Activated T-cell treated with anti-CD3 and anti-CD28 coated beads for 4 hours (primary cell): ENCODE results near the gene RTN4RL1.

ENCODE experiments used
- DNase-seq: peaks from one replicate; pipeline ENCODE4 v3.0.0-alpha.2; 2020

The RTN4RL1 gene

DNA sequence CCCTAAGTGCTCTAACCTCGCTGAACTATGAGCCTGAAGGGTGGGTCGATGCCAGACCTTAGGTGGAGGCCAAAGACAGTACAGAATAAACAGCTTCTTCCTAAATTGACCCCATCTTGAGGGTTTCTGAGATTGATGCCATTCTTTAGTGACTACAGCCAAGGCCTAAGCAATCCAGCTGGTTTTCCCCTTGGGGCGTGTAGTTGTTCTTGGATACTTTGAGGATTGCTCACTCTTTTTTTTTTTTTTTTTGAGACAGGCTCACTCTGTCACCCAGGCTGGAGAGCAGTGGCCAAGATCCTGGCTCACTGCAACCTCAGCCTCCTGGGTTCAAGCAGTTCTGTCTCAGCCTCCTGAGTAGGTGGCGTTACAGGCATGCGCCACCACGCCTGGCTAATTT lies 18.7 kb upstream of the RTN4RL1 start:
- no peak for DNase-seq

DNA sequence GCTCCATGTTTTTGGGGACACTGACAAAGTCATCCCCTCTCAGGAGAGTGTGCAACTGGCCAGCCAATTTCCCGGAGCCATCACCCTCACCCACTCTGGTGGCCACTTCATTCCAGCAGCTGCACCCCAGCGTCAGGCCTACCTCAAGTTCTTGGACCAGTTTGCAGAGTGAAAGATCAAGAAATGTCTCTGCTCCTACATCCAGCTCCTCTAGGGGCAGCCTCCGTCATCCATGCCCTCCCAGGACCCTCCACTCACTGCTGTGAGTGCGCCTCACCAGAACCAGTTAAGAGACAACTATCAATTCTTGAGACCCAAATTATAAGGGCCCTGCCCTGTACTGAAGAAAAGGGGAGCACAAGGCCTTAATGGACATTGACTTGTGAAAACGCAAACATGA lies 17.8 kb upstream of the RTN4RL1 start:
- no peak for DNase-seq

DNA sequence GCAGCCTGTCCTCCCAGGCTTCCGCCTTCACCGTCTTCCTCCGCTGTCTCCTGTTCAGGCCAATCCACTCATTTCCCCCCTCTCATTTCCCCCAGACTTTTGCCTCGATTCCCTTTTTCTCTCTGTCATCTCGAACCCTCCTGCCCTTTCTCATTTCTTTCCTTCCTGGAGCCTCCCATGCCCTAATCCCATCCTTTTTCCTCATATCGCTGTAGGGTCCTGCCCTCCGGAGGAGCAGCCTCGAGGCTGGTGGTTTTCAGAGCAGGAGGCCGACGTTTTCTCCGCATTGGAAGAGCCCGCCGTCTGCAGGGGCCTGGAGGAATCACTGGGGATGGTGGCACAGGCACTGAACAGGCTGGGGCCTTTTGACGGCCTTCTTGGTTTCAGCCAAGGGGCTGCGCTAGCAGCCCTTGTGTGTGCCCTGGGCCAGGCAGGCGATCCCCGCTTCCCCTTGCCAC lies 17.3 kb upstream of the RTN4RL1 start:
- no peak for DNase-seq

DNA sequence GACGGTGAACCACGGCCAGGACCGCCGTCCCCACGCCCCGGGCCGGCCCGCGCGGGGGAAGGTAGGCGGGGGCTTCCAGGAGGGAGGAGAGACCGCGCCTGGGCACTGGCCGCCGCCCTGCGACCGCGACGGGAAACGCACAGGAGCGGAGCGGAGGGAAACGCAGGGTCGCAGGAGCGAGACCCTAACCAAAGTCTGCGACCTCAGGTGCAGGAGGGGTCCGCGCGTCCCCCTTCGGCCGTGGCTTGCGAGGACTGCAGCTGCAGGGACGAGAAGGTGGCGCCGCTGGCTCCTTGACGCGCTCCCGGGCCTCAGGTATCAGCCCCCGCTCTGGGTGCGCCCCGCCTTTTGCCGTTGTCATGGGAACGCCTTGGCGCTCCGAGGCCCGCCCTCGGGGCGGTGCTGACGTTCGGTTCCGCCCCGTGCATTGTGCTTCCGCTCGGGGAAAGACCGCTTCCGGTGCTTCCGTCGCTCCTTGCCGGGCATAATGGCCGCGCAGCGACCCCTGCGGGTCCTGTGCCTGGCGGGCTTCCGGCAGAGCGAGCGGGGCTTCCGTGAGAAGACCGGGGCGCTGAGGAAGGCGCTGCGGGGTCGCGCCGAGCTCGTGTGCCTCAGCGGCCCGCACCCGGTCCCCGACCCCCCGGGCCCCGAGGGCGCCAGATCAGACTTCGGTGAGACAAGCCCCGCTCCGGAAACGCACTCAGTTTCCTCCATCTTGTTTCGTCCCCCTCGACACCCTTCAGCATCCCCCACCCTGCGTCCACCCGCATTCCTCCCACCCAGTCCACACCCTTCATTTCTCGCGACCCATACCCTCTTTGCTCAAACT lies 16.6 kb upstream of the RTN4RL1 start, which contains the start of gene OVCA2:
Gene OVCA2, plus strand, starts transcription at position 462 of the 829 bp plus-strand sequence. Its CDS starts 26 bp downstream, at position 488.
- peak; percentile 97 for DNase-seq

DNA sequence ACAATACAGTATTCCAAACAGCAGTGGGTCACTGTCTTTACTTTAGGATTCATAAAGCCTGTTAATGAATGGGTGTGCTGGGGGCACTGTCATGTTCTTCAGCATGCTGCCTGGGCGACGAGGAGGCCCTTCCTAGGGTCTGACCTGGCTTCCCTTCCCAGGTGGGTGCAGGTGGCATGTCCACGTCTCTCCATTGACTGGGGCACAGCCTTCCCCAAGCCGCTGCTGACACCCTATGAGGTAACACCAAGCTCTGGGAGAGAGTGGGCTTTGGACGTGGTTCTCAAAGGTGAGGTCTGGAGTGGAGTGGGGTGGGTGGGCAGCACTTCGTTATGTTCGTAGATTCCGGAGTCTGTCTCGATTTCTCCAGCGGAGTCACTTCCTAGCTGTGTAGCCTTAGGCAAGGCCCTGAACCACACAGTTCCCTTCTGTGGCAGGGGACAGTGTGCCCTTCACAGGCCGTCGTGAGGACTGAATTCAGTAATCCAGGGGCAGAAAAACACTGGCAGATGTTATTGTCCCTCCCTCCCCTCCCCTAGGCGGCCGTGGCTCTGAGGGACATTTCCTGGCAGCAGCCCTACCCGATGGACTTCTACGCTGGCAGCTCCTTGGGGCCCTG lies 15.9 kb upstream of the RTN4RL1 start:
- DNase-seq: no peak

DNA sequence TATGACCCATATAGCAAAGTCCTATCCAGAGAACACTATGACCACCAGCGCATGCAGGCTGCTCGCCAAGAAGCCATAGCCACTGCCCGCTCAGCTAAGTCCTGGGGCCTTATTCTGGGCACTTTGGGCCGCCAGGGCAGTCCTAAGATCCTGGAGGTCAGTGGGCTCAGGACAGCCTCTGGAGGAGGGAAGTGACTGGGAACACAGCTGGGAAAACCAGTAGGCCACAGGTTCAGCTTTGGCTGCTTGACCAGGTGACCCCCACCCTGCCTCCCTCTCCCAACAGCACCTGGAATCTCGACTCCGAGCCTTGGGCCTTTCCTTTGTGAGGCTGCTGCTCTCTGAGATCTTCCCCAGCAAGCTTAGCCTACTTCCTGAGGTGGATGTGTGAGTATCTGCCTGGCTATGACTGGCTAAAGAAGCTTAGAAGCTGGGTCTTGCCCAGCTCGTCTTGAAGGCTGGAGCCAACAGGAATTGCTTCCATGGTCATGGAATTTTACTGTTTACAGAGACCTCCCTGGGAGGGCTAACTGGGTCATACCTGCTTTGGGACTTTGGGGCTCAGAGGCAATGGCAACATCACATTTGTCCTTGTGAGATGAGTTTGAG lies 15.2 kb upstream of the RTN4RL1 start:
- DNase-seq: no peak

DNA sequence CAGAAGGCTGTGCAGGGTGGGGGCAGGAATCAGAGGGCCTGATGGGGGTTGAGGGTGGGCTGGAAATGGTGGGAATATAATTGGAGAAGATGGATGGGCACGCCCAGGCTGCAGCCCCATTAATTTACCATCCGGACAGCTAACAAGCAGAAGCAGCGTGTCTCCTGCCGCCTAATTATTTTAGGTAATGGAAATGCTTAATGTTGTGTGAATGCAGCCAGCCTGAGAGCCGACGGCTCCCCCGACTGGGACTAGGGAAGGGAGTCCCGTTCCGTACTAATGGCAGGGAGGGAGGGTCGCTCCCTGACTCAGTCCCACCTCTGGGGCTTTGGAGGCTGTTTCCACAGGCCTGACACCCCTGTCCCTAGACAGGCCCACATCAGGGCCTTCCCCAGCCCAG lies 12.0 kb upstream of the RTN4RL1 start:
- no peak for DNase-seq

DNA sequence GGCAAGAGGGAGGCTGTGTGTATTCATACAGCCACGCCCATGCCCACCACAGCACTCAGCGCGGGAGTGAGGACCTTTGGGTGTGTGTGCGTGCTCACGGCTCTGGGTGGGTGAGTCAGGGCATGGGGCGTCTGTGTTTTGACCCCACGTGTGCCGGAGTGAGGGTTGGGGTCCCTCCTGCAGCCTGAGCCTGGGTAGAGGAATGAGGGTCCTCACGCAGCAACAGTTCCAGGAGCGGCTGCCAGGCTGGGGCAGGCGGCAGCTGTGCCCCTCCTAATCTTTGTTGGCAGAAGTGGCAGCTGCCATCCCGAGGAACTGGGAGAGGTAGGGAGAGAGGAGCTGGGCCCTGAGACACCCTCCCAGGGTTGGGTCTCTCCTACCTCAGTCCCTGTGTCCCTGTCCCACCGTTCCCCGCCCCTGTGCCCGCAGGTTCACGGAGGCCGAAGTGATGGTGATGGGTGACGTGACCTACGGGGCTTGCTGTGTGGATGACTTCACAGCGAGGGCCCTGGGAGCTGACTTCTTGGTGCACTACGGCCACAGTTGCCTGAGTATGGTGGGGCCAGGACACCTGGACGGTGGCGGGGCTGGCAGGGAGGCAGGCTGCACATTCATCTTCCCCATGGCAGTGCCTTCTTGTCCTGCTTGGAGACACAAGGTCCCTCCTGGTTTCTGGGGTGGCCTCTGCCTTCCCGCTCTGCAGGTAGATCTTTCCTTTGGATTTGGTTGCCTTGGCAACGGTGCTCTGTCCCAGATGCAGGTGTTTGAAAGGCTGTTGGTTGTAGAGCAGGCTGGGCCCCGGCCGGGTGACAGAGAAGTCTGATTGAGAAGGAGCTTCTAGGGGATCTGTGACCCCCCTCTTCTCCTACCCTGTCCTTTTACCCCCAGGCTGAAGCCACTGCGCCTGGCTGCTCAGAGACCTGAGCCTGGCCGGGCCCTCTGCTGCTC lies 10.7 kb upstream of the RTN4RL1 start:
- no peak for DNase-seq

DNA sequence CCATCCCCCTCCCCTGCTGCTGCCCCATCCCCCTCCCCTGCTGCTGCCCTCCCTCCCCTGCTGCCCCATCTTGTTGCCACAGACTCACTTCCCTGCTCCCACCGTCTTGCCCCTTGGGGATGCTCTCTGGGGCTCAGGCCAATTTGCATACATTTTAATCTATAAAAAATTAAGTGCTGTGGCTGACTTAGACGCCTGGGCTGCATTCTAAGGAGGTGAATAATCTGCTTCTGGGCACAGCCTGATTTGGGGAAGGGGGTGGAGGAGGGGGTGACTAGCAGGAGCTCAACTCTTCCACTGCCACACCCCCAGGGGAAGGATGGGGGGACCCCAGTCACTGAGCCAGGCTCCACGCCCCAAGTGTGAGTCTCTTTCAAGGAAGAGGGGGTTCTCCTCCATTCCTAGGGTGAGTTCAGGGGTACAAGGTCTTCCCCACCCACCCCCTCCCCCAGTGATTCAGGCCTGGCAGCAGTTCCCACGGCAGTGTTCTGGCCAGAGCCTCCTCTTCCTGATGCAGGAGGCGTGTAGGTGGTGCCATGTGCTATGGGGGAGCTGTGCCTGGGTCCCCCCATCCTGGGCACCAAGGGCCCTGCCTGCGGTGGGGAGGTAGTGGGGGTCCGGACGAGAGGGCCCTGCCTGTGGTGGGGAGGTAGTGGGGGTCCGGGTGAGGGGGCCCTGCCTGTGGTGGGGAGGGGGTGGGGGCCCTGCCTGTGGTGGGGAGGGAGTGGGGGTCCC lies 9.8 kb upstream of the RTN4RL1 start:
- DNase-seq: no peak

DNA sequence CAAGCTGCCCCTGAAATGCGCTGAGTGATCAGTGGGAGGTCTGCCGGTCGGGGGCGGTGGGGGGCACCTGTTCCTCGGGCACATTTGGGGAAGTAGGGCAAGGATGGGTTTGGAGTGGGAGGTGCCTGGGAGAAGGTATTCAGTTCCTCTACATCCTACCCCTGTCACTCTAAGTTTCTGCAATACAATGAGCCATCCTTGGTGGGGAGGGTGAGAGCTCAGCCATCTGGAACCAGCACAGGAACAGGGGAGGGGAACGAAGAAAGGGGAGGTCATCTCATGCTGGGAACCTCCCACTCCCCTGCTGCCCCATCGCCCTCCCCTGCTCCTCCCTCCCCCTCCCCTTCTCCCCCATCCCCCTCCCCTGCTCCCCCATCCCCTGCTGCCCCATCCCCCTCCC lies 9.0 kb upstream of the RTN4RL1 start:
- no peak for DNase-seq

DNA sequence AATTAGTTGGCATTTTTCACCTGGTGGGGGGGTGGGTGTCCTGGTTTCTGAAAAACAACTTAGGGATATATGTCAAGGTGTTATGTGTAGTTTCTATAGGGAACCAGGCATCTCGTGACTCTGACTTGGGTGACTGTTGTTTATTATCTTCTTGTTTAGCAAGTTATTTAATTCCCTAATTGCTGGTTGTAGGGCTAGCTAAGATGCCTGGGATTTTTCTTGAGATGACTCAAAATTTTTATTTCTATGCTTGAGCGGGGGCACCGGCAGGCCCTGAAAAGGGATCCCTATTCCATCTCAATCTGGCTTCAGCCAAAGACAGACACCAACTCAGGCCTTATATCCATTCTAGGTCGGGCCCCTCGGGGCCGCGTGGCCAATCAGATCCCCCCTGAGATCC lies 8.0 kb upstream of the RTN4RL1 start:
- no peak for DNase-seq

DNA sequence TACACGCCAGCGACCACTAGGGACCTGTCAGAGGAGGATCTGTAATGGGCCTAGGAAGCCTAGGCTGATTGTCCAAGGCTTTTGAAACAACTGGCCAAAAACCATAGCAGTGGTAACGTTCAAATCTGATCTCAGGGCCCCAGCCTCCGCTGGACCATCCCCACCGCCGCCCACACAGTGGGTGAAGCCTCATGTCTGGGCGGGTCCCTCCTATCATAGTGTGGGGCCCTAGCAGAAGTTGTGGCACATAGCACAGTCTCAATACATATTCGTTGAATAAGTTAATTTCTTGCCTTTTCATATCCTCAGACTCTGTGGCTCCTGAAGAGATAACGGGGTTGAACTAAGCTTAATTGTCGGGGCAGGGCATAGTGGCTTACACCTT lies 5.6 kb upstream of the RTN4RL1 start:
- DNase-seq: peak; percentile 35

DNA sequence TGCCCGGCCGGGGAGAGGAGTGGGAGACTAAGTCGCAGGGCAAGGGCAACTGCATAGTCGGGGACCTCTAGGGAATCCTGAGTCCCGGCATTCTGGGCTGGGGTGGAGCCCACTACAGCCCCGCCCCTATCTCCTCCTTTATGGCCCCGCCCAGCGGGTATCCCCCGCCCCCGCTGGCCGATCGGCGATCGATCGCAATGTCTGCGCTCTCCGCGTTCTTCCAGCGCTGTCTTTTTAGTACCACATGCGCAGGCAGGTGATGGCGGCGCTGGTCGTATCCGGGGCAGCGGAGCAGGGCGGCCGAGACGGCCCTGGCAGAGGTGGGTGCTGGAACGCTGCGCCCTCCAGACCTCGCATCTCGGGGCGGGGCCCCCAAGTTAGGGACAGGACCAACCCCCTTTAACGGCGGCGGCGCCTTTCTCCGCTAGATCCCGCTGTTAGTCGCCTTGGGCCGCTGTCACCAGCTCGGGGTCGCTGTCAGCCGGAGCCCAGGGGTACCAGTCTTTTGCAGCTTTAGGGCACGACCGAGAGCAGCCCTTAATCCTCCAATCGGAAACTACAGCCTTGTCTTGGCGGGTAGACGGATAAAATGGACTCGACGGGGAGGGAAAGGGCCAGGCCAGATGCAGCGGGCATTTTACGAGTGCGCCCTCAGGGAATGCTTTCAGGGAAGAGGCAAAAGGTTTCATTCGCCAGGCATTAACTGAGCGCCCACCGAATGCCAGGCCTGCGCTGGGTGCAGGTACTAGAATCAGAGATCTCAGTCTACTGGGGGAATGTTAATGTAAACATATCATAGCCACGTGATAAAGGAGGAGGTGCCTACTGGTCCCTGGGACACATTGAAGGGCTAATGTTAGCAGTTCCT lies 5.0 kb upstream of the RTN4RL1 start, which contains the start of gene DPH1:
Gene DPH1, plus strand, starts transcription at position 243 of the 868 bp plus-strand sequence. Its CDS starts 17 bp downstream, at position 260.
- peak; percentile 86 for DNase-seq

DNA sequence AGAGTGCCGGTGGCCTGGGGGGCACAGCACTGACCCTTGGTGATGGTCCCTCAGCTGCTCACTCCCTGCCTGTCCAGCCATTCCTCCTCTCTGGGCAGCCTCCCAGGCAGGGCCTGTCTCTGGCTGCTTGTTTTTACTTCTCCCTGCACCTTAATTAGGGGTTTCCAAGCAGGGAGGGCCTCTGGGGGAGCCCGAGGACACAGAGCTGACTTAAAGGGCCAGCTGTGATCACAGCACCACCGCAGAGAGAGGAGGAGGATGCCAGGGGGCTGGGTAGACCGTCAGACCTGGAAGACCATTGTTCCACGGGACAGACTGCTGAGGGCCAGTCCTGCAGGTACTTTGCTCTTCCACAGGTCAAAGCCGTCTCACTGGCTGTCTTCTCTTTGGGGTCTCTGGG lies 3.6 kb upstream of the RTN4RL1 start:
- DNase-seq: no peak

DNA sequence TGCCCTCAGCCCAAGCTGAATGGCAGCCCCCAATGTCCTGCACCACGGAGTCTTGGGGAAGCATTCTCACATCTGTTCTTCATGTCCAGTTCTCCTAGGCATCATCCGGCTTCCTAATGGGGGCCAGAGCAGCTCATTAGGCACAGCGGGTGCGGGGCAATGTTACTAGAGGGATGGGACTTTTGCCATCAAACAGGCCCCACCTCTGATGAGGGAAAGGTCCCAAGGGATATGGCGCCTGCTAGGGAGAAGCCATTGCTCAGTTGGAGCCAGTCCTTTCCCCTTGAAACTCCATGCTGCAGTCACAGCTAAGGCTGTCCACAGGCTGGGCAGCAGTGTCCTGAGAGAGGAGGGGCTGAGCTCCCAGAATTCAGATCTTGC lies 3.1 kb upstream of the RTN4RL1 start:
- no peak for DNase-seq

DNA sequence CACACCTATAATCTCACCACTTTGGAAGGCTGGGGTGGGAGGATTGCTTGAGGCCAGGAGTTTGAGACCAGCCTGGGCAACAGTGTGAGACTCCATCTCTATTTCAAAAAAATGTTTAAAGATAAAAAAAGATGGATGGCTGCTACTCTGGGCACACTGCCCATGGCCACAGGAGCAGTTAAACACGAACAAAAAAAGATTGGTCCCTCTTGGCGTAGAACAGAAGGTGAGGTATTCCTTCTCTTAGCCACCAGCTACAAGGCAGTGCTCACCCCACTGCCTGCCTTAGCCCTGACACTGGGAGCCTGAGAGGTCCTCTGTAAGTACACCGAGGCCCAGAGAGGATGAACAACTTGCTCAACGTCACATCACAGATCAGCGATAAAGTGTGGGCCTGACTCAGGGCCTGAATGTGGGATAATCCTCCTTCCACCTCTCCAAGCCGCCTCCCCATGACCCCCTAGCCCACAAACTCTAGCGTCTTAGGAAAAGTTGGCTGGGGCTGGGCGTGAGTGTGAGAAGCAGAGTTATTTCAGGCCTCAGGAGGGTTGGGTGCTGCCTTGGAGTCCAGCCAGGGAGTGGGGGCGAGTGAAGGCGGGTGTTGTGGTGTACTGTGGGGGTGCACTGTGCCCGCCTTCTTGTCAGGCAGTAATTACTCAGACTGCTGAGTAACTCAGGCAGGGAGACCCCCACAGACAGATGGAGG lies 2.5 kb upstream of the RTN4RL1 start:
- no peak for DNase-seq

DNA sequence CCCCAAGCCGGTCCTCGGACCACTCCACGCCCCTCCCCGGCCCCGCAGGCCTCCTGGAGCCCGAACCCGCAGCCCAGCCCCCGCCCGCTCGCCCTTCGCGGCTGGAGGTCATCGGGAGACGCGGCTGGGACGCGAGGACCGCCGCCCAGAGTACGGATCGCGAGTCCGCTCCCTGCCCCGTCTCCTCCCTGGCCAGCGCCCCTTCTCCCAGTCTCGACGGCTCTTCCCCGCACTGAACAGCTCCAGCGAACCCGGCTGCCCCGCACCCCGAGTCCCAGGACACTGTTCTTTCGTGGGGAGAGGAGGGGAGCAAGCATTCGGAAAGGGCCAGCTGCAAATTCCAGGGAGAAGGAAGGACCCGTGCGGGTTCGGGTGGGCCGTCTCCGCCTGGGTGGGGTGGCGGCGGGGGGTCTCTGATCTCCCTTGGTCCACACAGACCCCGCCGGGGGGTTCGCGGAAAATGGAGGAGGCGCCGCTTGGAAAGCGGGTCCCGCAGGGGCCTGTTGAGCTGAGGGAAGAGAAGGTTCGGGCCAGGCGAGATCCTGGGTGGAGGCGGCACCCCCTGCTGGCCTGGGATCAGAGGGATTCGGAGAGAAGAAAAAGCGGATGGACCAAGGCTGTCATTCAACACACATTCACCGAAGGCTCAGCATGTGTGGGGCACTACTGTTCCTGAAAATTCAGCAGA lies 632 bp upstream of the RTN4RL1 start:
- no peak for DNase-seq

DNA sequence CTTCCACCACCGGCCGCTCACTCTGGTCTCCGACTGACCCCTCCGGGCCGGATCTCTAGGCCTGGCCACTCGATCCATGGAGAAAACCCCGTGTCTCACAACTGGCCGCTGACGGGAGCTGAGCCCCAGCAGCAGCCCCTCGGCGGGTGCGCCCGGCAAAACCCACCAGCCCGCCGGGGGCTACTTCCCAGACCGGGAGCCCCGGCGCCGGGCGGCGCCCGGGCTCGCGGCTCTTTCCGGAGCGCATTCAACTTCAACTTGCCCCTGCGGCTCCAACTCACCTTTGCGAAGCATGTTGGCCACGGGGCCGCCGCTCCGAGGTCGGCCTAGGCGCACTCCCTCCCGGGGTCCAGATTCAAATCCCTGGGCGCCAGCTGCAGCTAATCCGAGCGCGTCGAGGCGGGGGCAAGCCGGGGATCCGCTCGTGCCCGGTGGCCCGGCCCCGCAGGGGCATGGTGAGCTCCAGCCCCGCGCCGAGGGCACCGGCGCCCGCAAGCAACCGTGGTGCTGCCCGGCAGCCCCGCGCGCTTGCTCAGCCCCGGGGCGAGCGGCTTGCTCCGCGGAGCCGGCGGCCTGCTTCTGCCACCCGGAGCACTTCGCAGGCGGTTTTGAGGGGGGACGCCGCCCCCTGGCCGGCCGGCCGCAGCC lies 438 bp downstream of the RTN4RL1 start:
- no peak for DNase-seq
